ENCODE data around the gene ZNF735.
"Not testable (repeated sequence)": the region's sequence is repeated elsewhere in the genome, so short reads cannot be mapped to it uniquely, and the experiment has no call there.

ZNF735 gene

DNA sequence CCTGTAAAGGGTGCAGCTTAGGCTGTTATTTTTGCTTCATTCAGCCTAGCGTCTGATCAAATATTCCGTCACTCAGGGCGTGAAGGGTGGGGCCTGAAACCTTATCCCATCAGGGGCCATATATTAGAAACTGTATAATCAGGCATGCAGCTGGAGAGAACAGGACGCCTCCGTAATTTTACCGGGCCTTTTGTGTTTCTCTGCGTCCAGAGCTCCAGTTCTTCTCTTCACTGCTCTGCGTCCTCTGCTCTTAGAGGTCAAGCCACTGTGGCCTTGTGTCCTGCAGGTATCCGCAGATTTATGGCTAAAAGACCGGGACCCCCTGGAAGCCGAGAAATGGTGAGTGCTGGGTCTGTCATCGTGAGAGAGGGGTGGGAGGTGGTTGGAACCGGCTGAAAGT lies at the start of gene ZNF735:
Gene ZNF735 (plus strand): TSS at position 301 of the 400 bp plus-strand sequence. CDS start 0 bp downstream, at position 301.
- no peak for DNase-seq

DNA sequence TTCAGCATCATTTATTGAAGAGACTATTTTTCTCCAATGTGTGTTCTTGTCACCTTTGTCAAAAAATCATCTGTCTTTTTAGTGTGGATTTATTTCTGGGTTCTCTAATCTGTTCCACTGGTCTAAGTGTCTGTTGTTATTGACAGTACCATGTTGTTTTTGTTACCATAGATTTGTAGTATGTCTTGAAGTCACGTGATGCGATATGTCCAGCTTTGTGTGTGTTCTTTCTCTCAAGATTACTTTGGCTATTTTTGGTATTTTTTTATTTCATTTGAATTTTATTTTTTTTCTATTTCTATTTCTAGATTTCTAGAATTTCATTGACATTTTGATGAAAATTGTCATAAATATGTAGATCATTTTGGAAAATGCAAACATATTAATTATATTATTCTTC lies 36.0 kb upstream of the ZNF735 start:
- not testable (repeated sequence) for DNase-seq

DNA sequence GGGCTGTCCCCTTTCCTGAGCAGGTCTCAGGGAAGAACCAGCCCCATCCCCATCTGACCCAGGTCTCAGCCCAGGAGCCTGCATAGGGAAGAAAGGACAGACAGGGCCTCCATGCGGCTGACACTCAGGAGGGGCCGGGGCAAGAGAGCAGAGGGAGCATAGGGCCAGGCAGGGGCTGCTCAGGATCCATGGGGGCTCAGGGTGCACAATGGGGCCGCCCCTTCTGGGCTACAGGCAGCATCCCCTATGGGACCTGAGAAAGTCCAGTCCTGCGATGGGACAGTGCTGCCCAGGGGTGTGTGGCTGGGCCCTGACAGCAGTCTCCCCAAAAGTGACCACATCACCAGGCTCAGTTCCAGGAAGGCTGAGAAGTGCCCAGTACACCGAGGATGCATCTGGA lies 32.7 kb upstream of the ZNF735 start:
- no peak for DNase-seq

DNA sequence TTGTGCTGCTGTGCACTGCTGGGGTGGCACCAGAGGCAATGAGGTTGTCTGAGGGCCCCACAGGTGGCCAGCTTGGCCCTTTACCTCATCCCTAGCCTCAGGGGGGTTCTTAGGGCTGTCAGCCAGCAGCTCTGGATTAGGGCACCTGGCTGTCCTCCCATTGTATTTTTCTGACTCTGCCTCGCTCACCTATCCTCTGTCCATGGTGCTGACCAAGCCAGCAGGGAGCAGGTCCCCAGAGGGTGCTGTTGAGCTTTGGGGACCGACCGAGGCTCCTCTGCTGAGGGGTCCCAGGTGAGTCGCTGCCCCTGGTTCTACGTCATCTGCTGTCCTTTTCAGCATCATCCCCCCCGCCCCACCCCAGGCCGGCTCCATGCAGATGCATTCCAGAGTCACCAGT lies 32.1 kb upstream of the ZNF735 start:
- DNase-seq, result no peak

DNA sequence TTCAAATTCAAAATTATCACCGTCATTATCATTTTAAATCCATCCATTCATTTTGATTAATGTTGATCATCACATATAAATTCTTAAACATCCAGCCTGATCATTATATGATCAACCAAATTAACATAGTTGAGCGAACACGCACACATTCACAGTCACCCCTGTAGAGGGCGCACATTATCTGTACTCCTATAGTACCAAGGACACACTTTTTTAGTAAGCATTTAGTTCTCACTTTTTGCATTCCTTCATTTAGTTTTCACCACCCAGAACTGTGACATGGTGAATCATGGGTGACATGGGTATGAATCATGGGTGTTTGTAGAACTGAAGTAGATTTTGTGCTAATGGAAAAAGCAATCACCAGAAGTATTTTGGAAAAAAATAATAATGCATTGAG lies 26.0 kb upstream of the ZNF735 start:
- DNase-seq, result no peak

DNA sequence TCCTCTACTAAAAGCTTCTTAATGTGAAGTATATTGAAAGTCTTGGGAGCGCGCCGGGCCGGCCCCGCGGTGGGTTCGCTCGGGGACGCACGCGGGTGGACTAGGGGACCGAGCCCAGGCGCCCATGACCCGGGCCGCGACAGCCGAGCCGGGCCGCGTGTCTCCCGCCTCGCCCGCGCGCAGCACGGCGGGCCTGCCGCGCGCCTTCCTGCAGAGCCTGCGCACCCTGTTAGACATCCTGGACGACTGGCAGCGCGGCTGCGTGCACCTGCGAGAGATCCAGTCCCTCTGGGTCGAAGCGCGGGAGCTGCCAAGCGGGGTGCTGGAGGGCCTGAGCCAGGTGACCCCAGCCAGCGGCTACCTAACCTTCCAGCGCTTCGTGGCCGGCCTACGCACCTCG lies 25.4 kb upstream of the ZNF735 start:
- DNase-seq, result no peak

DNA sequence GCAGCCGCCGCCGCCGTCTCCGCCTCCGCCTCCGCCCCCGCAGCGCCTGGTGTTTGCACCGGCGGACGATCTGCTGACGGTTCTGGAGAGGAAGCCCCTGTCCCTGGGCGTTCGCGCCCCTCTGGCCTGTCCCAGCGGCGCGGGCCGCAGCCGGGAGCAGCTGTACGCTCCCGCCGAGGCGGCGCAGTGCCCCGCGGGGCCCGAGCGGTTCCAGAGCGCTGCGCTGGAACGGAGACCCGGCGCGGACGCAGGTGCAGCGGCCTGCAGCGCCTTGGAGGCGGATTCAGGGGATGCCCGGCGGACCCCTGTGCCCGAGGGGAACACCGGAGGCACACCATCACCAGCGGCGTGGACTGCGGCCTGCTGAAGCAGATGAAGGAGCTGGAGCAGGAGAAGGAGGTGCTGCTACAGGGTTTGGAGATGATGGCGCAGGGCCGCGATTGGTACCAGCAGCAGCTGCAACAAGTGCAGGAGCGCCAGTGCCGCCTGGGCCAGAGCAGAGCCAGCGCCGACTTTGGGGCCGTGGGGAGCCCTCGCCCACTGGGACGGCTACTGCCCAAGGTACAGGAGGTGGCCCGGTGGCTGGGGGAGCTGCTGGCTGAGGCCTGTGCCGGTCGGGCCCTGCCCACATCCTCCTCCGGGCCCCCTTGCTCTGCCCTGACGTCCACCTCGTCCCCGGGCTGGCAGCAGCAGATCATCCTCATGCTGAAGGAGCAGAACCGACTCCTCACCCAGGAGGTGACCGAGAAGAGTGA lies 24.8 kb upstream of the ZNF735 start:
- DNase-seq, result no peak

DNA sequence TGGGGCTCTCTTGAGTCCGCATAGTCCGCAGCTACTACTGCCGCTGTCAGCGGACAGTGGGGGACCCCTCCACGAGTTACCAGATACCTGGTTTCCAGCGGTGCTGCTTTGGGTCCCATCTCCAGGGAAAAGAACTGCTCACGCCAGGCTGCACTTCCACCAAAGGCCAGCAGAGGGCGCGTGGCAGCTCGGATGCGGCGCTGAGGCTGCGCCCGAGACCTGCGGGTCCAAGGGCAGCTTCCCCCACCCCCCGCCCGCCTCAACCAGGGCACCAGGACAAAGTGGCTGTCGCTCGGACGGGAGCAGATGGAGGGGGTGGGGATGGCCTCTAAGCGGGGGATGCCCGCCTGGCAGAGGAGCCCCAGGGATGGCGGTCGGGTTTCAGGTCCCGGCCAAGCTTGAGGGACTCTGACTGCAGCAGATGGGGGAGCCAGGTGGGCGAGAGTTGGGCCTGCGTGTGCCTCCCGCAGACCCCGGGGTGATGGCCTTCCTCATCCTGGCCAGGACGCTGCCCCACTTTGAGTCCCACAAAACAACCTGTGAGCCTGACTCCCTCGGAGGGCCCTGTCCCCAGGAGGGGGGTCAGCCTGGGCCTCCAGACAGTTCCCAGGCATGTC lies 23.8 kb upstream of the ZNF735 start:
- DNase-seq, result no peak

DNA sequence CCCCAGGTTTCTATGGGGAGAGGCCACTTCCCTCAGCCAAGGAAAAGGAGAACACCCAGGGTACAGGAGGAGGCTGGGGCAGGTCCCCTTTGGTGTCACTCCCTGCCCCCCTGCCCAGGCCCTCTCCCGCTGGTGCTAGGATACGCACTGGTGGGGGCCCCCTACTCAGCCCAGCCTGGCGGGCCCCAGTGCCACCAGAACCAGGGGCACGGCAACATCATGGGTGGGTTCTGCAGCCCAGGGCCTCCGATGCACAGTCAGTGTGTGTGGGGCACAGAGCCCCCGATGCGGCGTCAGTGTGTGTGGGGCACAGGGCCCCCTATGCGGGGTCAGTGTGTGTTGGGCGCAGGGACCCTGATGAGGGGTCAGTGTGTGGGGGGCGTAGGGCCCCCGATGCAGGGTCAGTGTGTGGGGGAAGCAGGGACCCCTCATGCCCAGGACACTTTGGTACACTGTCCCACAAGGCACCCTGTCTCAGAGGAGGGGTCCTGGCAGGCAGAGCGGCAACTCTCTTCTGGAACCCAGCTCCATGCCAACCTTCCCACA lies 23.1 kb upstream of the ZNF735 start:
- DNase-seq, result no peak

DNA sequence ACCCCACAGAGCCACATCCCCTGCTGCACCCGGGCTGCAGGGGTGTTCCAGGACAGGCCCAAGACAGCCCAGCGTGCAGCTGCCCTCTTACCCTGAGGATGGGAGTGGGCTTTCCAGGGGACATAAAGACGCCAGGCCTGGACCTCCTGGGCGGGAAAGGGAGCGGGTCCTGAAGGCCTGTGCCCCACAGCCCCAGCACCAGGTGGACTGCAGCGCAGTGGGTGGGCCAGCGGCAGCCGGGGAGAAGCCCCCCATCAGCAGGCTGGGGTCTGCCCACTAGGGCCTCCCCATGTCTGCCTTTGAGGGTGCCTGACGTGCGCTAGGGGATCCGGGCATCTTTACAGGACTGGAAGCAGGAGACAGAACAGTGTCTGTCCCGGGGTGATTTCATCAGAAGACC lies 22.6 kb upstream of the ZNF735 start:
- no peak for DNase-seq

DNA sequence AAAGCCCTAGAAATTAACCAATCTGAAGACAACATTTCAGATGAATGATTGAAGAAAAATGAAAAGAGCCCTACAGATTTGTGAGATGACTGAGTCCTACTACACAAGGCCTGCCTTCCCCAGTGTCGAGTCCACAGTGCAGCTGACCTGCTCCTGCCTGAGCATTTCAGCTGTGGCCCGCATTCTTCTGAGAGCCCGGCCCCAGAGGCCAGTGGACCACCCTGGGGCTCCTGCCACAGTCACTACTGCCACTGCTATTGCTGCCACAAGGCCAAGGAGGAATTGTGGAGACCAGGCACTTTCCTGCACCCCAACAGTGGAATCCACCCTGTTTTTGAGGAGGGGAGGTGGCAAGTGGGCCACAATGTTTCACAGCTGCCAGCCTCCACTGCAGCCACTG lies 19.6 kb upstream of the ZNF735 start:
- DNase-seq, result no peak

DNA sequence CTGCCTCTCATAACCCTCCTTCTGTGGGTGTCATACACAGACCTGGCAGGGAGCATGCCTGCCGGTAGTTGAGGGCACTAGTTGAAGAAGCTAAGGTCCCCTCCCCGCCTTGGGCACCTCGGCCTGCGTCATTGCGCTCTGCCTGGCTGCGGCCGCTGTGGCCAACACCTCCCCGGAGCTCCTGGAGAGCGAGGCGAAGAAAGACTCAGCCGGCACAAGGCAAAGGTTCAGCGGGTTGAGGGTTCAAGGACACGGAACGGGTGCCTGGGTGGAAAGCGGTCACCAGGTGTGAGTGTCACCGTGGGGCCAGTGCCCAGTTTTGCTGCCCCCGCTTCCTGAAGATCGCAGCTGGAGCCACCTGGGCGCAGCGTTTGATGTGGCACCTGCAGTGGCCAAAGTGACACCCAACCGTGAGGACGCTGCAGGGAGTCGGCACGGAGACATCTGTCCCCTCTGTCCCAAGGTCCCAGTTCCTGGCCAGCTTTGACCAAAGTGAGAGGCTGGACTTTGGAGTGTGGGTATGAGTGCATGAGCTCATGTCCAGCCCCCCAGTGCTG lies 14.8 kb upstream of the ZNF735 start:
- no peak for DNase-seq

DNA sequence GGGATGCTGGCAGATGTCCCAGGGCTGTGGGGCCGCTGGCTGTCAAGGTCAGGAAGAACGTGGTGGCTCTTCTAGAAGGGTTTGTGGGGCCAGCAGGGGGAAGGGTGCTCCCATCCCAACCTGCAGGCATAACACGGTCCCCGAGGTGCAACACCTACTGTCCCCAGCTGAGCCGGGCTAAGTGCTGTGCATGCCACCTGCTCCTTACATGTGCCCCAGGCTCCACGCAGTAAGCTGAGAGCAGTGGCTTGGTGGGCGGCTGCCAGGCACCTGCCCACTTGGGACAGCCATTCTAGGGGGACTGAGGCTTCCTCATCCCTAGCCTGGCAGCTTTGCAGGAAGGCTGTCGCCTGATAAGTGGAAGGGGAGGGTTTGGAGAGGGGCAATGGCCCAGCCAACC lies 14.2 kb upstream of the ZNF735 start:
- DNase-seq, result no peak

DNA sequence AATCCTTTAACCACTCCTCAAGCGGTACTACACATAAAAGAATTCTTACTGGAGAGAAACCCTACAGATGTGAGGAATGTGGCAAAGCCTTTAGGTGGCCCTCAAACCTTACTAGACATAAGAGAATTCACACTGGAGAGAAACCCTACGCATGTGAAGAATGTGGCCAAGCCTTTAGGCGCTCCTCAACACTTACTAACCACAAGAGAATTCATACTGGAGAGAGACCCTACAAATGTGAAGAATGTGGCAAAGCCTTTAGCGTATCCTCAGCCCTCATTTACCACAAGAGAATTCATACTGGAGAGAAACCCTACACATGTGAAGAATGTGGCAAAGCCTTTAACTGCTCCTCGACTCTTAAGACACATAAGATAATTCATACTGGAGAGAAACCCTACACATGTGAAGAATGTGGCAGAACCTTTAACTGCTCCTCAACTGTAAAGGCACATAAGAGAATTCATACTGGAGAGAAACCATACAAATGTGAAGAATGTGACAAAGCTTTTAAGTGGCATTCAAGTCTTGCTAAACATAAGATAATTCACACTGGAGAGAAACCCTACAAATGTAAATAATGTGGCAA lies 12.8 kb downstream of the ZNF735 start:
- not testable (repeated sequence) for DNase-seq

DNA sequence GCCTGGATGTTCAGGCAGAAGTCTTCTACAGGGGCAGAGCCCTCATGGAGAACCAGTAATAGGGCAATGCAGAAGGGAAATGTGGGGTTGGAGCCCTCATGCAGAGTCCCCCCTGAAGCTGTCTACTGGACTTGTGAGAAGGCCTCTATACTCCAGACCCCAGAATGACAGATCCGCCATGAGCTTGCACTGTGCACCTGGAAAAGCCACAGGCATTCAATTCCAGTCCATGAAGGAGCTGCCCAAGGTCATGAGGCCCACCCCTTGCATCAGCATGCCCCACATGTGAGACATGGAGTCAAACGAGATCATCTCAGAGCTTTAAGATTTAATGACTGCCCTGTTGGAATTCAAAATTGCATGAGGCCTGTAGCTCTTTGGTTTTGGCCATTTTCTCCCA lies 16.4 kb downstream of the ZNF735 start:
- DNase-seq, result no peak

DNA sequence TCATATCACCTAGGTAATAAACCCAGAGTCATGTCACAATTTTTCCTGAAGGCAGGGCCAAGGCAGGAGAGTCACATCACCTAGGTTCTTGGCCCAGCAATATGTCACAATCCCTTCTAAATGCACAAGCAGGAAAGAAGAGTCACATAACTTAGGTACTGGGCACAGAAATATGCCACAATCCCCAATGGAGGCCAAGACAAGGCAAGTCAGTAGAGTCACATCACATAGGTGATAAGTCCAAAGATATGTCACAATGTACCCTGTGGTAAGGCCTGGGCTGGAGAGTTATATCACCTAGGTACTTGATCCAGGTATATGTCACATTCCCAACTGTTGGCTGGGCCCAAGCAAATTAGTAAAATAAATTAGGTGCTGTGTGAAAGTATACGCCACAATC lies 21.2 kb downstream of the ZNF735 start, which contains the start of gene ZNF679:
Gene ZNF679 (plus strand): TSS at position 301 of the 400 bp plus-strand sequence. CDS start 20,644 bp downstream, outside the sequence.
- DNase-seq, result not testable (repeated sequence)

DNA sequence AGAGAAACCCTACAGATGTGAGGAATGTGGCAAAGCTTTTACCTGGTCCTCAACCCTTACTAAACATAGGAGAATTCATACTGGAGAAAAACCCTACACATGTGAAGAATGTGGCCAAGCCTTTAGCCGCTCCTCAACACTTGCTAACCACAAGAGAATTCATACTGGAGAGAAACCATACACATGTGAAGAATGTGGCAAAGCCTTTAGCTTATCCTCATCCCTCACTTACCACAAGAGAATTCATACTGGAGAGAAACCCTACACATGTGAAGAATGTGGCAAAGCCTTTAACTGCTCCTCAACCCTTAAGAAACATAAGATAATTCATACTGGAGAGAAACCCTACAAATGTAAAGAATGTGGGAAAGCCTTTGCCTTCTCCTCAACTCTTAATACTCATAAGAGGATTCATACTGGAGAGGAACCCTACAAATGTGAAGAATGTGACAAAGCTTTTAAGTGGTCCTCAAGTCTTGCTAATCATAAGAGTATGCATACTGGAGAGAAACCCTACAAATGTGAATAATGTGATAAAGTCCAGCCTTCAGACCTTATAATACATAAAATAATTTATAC lies 59.4 kb downstream of the ZNF735 start:
- DNase-seq, result no peak
